Measurements from ENCODE around the gene AGAP9.
"Not testable (repeated sequence)": the region's sequence is repeated elsewhere in the genome, so short reads cannot be mapped to it uniquely, and the experiment has no call there.

AGAP9 gene

DNA sequence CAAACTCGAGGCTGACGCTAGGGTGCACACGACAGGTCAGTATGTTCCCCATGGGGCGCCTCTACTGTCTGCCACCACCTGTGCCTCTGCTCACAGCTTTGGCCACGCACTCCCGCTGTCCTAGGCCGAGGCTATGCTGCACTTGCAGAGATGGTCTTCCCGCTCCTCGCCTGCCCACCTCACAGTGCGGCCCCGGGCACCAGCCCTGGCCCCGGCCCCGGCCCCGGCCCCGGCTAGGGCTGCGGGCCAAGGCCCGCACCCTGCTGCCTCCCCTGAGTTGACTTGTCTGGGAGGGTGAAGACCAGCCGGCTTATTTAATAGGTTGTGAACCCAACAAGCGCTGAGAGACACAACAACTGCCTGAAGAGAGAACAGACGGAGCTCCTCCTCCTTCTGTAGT, at the start of gene AGAP9:
Gene AGAP9 (minus strand): TSS at position 164 of the 400 bp plus-strand sequence. CDS start 112 bp downstream, at position 52.
- not testable (repeated sequence) for DNase-seq (ENCODE audit: low spot score)

DNA sequence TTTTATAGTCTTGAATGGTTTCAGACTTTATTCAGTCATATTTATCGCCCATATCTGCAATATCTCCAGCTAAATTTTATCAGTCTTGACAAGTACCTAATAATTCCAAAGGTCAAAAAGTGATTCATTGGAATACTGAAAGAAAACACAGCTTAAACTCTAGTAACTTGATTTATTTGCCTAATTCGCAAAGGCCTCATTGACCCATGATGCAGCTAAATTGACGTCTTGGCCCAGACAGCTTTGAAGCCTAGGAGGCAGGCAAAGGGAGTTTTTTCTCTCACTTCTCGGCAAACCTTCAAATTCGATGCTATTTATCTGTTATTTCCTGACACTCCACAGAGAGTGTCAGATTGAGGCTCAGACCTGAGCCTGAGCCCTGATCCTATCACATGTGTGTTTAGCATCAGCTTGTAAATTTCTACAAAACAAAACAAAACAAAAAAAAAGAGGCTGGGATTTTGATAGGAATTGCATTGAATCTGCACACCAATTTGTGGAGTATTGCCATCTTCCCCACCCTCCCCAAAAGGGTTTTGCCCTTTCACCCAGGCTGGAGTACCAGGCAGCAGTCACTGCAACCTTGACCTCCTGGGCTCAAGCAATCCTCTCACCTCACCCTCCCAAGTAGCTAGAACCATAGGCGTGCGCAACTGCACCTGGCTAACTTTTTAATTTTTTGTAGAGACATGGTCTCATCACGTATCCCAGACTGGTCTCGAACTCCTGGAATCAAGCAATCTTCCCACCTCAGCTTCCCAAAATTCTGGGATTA, 47.9 kb upstream of the AGAP9 start:
- DNase-seq (ENCODE audit: low spot score), result not testable (repeated sequence)

DNA sequence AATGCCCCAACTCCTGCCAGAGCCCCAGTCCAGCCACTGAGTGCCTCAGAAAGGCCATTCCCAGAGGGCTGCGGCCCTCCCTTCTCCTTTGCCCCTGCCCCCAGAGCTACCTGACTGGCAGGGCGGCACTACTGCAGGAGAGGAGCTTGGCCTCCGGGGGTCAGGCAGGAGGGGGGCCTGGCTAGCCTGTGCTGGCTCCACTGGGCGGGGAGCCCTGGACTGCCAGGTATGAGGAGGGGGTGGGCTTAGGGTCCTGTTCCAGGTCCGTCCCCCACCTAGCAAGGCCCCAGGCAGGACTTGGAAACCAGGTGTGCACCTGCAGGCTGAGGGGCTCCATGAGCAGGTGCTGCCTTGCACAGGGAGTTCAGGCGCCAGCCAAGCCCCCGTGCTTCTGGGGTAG, 43.3 kb upstream of the AGAP9 start:
- not testable (repeated sequence) for DNase-seq (ENCODE audit: low spot score)

DNA sequence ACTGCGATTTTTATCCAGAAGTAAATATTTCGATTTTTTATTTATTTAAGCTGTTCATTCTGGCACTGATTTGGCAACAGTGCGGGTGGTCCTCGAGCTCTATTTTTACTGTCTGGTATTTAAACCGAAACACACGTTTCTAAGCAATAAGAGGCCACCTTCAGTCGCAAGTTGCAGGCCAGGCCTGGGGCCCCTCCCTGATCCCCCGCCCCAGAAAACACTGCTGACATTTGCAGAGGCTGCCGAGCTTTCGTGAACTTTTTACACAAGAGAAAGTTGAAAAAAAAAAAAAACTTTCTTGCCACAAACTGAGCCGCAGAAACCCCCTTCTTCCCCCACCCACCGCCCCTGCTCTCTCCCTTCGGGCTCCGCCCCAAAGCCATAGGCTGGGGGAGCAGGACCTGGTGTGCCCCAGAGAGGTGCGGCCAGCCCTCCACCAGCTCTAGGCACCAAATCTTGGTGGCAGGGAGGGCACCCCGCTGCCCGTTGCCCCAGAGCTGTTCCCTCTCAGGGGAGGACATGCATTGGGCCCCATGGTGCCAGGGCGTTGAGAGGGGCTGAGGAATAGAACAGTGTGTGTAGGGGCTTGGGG, 42.8 kb upstream of the AGAP9 start:
- DNase-seq (ENCODE audit: low spot score), result not testable (repeated sequence)

DNA sequence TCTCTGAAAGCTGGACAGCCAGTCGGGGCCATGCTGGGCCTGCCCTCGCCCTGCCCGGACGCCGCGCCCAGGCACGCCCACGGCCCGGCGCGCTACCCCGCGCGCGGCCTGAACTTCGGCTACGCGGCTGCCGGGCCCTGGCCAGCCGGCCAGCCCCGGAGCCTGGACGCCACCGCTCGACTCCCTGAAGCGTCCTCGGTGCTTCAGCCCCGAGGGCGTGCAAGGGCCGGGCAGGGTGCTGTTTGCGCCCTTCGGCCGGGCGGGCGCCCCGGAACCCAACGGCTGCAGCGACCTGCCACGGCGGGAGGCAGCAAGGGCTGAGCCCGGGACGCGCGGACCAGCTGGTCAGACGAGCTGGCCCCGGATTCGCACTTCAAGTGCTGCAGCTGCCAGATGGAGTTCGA, 42.1 kb upstream of the AGAP9 start:
- not testable (repeated sequence) for DNase-seq (ENCODE audit: low spot score)

DNA sequence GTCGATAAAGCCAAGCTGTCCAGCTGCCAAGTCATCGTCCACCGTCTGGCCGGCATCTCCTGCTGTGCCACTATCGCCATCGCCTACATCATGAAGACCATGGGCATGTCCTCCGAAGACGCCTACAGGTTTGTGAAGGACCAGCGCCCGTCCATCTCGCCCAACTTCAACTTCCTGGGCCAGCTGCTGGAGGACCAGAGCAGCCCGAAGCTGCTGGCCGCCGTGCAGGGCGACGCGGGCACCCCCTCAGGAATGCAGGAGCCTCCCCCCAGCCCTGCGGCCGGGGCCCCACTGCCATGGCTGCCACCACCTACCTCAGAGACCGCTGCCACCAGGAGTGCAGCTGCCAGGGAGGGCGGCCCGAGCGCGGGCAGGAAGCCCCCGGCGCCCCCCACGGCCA, 41.5 kb upstream of the AGAP9 start:
- DNase-seq (ENCODE audit: low spot score), result not testable (repeated sequence)

DNA sequence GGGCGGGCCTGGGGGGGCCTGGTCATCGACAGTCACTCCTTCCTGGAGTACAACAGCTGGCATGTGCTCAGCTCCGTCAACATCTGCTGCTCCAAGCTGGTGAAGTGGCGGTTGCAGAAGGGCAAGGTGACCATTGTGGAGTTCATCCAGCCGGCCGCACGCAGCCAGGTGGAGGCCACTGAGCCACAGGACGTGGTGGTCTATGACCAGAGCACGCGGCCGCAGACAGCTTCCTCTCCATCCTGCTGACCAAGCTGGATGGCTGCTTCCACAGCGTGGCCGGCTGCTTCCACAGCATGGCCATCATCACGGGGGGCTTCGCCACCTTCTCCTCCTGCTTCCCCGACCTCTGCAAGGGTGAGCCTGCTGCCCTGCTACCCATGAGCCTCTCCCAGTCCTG, 40.9 kb upstream of the AGAP9 start:
- DNase-seq (ENCODE audit: low spot score), result not testable (repeated sequence)

DNA sequence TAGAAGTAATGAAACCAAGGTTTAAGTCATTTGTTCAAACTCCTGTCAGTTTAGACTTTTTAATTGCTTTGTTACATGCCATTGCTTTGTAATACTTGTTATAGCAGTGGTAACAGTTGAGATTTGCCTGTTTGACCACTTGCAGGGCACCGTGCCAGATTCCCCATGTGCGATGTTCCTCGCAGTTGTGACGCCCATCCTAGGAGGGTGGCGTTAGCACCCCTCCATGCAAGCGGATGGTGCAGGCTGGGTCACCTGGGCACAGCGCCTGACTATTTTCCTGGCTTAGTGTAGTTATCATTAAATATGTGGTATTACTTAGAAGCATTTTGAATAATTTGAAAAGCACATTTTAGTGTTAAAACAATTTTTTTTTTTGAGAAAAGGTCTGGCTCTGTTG, 37.0 kb upstream of the AGAP9 start:
- not testable (repeated sequence) for DNase-seq (ENCODE audit: low spot score)

DNA sequence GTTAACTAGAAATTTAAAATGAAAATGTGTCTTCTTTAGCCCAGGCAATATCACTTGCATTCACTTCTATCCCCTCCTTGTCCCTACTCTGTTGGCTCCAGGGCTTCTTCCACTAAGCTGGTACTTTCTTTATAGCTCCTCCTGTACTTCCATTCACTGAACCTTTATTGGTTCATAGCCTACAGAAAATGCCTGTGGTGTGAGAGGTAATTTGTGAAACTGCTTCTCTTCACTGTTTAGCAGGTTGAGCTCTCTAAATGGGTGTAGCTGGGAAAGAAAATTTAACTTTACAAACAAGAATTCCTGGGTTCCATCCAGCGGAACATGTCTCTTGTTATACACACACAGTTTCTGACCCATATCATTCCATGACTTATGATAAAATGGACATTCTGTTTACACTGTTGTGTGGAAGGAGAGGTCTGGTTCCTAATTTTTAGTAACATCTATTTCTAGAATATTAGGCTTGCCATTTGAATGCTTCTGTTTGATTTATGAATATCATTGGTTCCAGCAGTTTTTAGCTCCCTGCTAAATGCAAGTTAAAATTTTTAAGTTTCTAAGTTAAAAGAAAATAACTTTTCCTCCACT, 36.4 kb upstream of the AGAP9 start:
- not testable (repeated sequence) for DNase-seq (ENCODE audit: low spot score)

DNA sequence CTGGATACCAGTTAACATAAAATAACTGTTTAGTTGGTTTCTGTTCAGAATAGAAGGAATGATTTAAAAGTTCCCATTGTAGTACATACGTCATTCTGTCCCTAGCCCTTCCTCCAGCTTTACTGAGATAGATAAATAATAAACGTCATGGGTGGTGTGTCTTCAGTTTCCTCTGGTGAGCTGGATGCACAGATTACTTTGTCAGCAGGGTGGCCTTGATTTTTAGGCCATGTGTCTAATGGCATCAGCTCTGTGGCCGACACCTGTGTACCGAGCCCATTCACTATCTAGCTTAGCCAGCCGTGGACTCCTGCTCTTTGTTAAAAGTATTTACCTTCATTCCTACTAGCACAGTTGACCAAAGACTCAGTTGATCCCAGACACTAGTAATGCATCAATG, 34.7 kb upstream of the AGAP9 start:
- peak; percentile 2 for DNase-seq (ENCODE audit: low spot score)

DNA sequence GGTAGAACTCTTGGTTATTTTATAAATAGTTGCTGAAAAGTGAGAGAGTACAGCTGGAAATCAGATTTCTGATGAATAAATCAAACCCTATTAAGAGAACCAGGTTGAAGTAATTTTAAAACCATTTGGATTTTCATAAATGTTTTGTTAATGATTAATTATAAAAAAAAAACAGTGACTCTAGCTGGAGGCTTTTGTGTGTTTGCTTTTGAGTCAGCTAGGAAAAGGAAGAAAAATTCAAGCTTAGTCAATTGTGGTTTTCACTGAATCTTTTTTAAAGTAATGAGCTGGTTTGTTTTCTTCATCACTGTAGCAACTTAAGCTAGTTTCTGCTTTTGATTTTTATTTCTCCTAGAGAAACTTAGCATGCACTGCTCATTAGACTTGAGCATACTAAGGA, 34.2 kb upstream of the AGAP9 start:
- DNase-seq (ENCODE audit: low spot score), result not testable (repeated sequence)

DNA sequence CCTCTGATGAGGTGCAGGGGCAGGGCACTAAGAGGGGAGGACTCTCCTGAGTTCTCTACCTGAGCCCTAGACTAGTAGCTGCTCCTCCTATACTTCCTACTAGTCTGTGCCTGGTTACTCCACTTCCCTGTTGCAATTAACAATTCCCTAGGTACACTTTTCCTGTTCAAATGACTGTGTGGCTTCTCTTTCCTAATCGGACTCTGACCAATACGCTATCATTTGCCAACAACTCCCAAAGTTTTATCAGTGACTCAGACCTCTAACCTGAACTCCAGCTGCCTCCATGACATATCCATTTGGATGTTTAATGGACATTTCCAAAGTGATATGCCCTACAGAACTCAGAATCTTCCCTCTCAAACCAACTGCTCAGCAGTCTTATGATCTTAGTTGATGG, 31.9 kb upstream of the AGAP9 start:
- DNase-seq (ENCODE audit: low spot score), result not testable (repeated sequence)

DNA sequence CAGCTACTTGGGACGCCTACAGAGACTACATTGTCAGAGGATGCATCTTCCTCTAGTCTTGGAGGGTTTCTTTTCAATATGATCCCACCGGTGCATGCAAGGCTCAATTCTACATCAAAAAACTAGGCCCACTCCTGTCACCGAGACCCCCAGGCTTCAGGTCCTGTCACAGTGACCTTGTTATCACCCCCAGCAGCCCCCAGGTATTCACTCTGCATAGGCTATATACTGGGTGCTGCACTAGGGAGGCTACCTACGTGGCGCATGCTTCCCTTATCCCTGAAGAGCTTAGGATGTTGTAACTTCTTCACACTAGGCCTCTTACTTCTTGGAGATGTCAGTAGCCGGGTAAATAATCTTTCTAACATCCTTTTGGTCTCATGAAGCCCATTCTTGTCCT, 31.1 kb upstream of the AGAP9 start:
- DNase-seq (ENCODE audit: low spot score), result not testable (repeated sequence)

DNA sequence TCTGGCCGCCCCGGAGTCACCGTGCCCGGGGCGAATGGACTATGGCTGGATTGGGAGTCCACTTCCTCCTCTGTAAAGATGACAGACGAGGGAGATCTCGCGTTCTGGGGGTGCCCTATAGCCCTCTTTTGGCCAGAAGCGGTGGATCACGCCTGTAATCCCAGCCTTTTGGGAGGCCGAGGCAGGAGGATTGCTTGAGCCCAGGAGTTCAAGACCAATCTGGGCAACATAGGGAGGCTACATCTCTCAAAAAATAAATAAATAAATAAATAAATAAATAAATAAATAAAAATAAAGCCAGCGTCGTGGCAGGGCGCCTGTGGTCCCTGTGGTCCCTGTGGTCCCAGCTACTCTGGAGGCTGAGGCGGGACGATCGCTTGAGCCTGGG, 30.4 kb upstream of the AGAP9 start:
- not testable (repeated sequence) for DNase-seq (ENCODE audit: low spot score)

DNA sequence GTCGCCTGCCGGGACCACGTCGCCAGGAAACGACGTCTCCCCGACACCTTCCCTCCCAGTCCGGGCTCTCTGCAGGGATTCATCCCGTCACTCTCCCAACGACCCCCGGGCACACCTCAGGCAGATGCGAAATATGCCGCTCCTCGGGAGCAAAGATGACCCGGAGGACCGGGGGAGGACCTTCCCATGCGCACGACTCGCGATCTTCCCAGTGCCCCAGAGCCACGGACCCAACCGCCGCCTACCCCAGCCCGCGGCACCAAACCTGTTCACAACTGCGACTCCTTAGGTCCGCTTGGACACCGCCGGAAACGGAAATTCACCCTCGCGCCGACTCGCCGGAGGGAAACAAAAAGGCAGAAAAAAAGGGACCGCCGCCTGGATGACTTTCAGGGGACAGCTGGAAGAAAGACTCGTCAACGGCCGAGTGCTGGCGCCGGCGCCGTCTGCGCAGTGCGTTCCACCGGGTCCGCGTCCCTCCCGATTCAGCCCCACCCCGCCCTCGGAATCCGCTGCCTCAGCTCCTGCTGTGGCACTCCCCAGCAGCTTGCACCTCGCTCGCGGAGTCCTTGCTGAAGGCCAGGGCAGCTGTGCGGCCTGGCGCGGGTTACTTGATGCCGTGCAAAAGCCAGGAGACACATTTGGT, 29.9 kb upstream of the AGAP9 start:
- DNase-seq (ENCODE audit: low spot score), result peak; percentile 41

DNA sequence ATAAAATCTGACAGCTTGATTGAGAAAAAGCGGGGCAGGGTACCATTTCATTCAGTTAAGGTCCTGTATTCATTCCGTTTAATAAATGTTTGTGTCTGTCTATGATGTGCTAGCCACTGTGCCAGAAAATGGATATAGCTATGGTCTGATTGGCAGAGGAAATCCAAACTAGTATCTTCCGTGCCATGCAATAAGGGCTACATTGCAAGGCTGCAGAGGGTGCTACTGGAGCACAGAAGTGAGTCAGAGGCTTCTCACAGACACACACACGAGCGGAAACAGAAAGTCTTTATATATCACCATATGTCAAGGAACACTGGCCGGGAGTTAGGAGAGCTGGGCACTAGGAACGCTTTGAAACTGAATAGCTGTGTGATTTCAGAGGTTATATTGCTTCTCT, 29.3 kb upstream of the AGAP9 start:
- not testable (repeated sequence) for DNase-seq (ENCODE audit: low spot score)

DNA sequence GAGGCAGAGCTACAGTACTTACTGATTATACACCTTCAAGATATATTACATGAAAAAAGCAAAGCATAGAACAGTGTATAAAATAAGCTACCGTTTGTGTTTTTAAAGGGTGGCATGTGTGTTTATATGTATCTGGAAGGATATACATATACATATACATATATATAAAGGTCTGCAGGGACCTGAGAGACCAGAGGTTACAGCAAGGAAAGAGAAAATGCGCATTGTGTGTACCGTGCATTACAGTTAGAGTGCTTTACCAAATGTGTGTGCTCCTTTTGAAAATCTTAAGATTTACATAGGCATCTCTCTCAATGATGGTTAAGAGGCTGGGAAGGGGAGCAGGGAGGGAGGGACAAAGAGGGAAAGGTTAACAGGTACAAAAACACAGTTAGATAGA, 23.8 kb upstream of the AGAP9 start:
- DNase-seq (ENCODE audit: low spot score), result not testable (repeated sequence)

DNA sequence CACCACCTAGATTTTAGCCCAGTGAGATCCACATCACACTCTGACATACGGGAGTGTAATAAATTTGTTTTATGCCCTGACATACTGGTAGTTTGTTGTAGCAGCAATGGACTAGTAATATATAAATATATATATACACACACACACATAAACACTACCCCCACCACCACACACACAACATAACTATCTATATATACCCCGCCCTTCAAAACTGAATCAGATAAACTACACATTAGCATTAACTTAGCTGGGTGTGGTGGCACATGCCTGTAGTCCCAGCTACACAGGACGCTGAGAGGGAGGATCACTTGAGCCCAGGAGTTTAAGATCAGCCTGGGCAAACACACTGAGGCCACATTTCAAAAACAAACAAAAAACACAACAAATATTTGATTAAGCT, 13.0 kb upstream of the AGAP9 start:
- DNase-seq (ENCODE audit: low spot score), result not testable (repeated sequence)

DNA sequence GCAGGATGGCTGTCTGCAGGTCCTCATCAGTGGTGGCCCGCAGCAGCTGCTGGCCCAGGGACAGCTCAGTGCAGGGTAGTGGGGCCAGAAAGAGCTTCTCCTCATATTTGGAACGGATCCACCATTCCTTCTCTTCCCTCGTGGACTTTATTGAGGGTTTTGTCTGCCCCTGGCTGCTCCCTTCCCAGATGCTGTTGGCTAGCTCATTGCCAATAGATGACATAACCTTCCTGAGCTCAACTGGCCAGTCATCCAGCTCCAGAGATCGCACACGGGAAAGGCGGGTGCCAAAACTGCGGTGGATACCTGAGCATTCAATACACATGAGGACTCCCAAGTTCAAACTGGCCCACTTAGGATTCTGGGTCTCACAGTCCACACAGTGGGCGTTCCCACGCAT, 21.1 kb downstream of the AGAP9 start:
- not testable (repeated sequence) for DNase-seq (ENCODE audit: low spot score)

DNA sequence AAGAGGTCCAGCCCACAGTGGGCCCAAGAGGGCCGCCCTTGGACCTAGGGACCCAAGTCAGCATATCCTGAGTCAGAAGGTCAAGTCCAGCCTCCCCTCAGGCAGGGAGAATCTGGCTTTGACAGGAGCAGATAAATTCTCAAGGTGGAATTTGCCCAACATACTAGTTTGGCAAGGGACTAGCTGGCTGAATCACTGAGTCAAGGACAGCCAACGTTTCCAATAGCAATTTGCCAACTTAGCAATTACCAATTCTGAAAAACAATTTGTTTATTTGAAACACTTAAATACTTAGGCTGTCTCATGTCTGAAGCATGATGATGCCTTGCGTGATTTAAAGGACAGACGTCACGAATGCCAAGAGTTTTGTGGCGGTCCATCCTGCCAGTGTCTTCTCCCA, 29.2 kb downstream of the AGAP9 start:
- not testable (repeated sequence) for DNase-seq (ENCODE audit: low spot score)

DNA sequence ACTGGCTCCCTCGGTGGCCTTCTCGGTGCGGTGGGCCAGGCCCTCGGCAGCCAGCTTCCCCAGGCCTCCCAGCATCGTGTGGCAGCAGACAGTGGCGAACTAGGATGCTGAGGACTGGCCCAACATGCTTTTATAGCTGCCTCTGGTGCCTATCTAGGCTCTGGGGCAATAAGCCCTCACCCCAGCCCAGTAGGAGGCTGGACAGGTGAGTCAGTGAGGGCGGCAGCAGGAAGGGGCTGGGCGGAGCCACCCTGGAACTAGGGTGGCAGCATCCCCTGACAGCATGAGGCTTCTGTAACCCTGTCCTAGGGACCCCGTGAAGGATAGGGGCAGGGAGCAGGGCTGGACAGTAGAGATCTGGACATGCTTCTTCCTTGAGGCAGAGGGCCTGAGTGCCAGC, 31.8 kb downstream of the AGAP9 start, which contains the start of gene FAM25G:
Gene FAM25G (minus strand): TSS at position 101 of the 400 bp plus-strand sequence. CDS start 26 bp downstream, at position 75.
- DNase-seq (ENCODE audit: low spot score), result not testable (repeated sequence)

DNA sequence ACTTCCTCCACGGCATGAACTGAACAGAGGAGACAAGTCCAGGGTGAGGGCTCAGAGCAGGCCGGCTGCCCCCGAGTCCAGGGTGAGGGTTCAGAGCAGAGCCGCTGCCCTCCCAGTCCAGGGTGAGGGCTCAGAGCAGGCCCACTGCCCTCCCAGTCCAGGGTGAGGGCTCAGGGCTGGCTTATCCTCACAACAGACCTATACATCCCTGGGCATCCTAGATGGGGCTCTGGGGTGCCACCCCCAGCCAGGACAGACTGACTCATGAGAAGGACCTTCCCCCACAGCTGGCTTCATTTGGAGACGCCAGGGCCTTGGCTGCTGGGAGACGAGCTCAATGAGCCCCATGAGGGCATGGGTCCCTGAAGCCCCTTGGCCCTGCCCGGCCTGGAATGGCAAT, 33.8 kb downstream of the AGAP9 start:
- not testable (repeated sequence) for DNase-seq (ENCODE audit: low spot score)
